GM21515 (cell line): ENCODE measurements around the gene S100A4.

Source experiments
- ATAC-seq: cut with Tn5 transposase; IDR thresholded peaks from one replicate; pipeline ENCODE4 v1.9.1; 2021; ENCODE audit not compliant: unreplicated experiment

Gene S100A4

DNA sequence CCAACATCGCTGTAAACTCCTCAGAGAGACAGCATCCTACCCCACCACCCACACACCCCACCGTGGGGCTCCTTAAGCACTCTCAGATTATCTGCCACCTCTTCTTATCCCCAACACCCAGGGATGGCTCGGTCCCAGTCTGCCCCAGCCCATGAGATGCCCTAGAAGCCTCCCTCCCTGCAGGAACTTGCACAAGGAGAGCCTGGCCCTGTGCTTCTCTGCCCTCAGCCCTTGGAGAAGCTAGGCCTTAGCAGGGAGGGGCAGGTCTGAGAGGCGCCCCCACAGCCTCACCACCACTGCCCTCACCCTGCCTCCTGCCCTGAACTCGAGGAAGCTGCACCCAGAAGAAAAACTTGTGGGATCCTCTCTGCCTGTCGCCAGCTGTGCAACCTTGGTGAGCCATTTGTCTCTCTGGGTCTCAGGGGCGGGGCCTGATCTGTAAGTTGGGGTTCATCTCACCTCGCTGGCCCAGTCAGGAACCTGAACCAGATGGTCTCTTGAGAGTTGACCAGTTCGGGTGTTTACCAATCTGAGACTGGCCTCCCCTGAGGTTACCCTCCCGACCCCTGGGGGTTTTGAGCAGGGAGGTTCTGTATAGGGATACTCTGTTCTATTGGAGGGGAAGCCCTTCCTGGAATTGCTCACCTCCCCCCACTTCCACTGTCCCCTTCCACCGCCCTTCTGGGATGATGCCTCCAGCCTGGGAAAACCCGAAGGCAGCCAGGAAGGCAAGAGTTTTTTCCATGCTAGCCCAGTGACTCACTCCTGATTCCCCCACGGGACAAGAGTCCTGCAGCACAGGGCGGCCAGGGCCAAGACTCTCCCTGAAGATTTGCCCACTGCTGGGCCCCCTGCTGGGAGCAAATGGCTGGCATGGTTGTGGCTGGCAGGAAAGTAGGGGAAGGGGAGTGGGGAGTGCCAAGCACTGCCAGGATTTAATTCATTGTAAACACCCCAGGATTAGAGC, 3.4 kb upstream of the S100A4 start, which contains the start of gene S100A3:
TSS of gene S100A3 (minus strand) at position 537 of the 967 bp plus-strand sequence. CDS start 773 bp downstream, outside the sequence.
- no peak for ATAC-seq

DNA sequence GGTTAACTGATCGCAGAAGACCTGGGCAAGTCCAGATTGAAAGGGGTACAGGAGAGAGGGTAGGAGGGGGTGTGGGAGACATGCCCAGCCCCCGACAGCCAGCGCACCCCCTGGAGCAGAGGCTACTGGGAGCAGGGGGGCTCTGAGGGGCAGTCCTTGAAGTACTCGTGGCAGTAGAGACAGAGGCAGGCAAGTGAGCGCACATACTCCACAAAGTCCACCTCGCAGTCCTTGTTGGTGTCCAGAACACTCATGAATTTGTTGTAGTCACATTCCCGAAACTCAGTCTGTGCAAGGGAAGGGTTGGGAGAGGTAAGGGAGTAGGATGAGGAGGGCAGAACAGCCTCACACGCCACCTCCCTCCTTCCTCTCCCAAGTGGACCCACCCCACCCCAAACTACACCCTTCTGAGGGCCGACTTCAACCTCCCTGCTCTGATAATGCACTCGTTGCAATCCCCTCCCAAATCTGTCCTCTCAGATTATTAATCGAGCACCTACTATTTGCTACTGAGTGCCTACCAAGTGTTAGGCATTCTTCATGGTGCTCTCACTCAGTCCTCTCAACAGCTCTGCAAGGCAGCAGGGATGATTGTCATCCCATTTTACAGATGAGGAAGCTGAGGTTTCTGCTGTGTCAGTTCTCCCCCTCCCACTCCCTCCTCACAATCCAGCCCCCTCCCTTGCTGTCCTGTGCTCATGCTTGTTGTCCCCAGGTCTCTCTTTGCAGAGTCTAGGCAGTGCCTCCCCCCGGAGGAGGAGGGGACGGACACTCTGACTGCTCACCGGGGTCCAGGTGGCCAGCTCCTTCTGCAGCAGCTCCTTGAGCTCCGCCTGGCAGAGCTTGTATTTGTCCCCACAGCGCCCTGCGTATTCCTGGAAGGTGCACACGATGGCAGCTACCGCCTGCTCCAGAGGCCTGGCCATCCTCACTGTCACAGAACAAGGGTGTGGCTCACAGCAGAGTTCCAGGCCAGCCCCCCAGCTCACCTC, 2.2 kb upstream of the S100A4 start:
- ATAC-seq, result no peak

- ATAC-seq, result no peak
These were observed 1.4 kb upstream of the S100A4 start for GRCh38 chr1:153546796-153547559.

GRCh38 chr1:153546371-153546770, 765 bp upstream of the S100A4 start:
- ATAC-seq, result no peak

DNA sequence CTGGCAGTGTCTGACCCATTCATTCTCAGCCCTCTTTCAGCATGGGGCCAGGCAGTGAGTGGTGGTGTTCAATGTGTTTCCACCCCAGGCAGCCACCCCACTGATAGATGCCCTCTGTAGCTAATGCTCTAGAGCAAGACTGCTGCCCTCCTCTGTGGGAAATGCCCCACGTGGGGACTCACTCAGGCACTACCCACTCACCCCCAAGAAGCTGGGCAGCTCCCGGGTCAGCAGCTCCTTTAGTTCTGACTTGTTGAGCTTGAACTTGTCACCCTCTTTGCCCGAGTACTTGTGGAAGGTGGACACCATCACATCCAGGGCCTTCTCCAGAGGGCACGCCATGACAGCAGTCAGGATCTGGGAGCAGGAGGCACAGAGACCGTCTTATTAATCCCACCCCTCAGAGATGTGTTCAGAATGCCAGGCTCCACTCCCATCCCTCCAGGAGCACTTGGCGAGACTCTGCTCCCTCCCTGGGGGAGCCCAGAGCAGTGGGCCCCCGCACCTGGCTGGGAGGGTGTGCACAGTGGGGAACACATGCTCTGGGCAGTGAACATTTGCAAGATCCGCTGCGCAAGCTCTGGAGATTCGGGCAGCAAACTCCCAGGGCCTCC, 1.0 kb downstream of the S100A4 start:
- no peak for ATAC-seq

GRCh38 chr1:153543736-153544135, 1.9 kb downstream of the S100A4 start:
- no peak for ATAC-seq

GRCh38 chr1:153542956-153543711, 2.5 kb downstream of the S100A4 start:
- ATAC-seq, result no peak

DNA sequence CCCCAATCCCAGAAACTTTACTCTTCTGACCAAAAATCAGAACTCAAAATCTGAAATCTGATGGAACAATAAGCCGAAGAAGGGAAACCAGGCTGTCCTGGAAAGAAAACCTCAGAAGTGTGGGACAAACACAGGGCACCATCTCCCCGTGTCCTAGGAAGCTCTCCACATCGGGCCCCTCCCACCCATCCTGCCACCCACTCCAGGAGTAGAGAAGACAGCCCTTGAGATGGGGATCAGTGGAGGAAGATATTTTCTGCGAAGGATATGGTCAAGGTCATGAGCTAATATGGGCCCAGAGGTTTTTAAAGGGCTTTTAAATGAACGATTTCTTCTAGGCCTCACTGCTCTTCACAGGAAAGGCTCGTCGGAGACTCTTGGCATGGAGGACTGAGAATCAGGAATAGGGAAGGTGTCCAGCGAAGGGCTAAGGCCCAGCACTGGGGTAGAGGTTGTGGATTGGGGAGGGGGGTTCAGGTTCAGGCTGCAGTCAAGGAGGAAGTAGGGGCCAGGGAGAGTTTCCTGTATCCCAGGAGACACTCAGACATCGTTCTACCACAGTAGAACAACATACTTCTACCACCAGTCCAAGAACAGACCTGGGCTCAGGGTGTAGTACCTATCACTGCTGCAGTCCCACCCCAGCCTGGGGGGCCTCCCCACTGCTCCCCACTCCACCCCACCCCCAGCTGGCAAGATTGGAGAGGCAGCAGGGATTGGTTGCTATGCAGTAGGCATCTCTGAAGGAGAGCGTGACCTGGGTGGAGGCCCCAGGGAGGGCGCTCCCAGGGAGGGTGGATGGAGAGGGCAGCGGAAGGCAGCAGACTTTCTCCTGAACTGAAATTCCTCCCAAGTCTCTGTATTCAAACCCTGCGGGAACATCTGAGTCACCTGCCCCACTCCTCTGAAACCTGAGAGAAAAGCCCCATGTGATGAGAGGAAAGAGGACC, 3.7 kb downstream of the S100A4 start:
- ATAC-seq, result no peak

- no peak for ATAC-seq
These were observed 4.9 kb downstream of the S100A4 start, which contains the start of gene S100A5 for GRCh38 chr1:153540394-153541361. Gene S100A5 (minus strand): TSS chr1:153540934. CDS start chr1:153540191, 743 bp downstream.

- ATAC-seq, result no peak
These were observed 6.1 kb downstream of the S100A4 start for GRCh38 chr1:153539395-153540093.

- ATAC-seq, result no peak
These were observed 7.2 kb downstream of the S100A4 start for GRCh38 chr1:153538315-153538821.

- ATAC-seq, result no peak
These were observed 8.3 kb downstream of the S100A4 start for GRCh38 chr1:153537376-153537730.

DNA sequence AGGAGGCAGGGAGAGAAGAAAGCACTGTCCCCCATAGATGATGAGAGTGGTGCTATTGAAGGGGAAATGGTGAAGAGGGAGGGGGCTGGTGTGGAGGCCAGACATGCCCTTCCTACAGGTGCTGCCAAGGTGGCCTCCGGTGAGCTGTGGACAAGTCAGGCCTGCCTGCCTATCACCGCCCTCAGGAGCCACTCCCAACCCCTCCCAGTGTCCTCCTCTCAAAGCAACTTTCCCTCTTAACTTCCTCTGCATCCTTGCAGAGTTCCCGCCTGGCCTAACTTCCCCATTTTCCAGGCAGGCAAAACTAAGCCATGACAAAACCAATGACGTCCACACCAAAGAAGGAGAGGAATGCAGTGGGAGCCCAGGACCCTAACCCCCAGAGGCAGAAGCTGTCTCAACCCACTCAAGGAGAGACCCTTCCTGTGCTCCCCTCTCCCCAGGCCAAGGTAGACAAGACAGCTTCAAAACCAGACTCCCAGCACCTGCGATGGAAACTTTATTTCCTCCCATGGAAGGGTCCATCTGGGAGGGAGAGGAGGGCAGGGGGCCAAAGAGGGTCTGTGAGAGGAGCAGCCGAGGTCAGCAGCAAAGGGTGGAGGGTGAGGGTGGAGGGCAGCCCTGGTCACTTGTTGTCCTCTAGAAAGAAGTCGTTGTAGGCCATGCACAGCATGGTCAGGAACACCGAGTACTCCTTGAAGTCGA, 8.8 kb downstream of the S100A4 start:
- no peak for ATAC-seq

GRCh38 chr1:153536012-153536670, 9.5 kb downstream of the S100A4 start:
- no peak for ATAC-seq
